ENCODE measurements around the gene FGF23. TPM values are rescaled to one million over a fixed set of nuclear protein-coding genes. Genes with fewer than 3 reads are reported as not detected.

FGF23 gene
- total RNA-seq: under 1 TPM in 4 of 10 donors, not detected in 6; 0.11 to 0.76 (median 0.23) TPM
- polyA plus RNA-seq: under 1 TPM in 1 of 2 donors, not detected in 1; 0.01 TPM
- long read RNA-seq, donor 1: 0 reads
- long read RNA-seq, donor 2: 0 reads
- long read RNA-seq, donor 3: 0 reads

- intact Hi-C loops (cut with DNase I): no loop called here
- Histone ChIP-seq H3K4me1 (no peaks in the 10 kb centered on the region), H3K4me3 (peak within 1 kb of the TSS in 1 of 10 donors; percentile 31), H3K36me3 (no peaks in the 10 kb centered on the region), H3K27me3 (peaks cover 0 to 27% (median 6%) of the 10 kb centered on the region in 7 donors), H3K9me3 (no peaks in the 10 kb centered on the region), H3K27ac (no peak within 1 kb of the TSS)
- DNase-seq (peak; percentile 17 to 31), ATAC-seq (peak in 7 of 8 donors; percentile 29 to 90 (median 71))
- 9 to 10% methylated on average over 7 of the region's 7 CpGs for WGBS, 2 donors
- TF ChIP-seq, protein P1, sequence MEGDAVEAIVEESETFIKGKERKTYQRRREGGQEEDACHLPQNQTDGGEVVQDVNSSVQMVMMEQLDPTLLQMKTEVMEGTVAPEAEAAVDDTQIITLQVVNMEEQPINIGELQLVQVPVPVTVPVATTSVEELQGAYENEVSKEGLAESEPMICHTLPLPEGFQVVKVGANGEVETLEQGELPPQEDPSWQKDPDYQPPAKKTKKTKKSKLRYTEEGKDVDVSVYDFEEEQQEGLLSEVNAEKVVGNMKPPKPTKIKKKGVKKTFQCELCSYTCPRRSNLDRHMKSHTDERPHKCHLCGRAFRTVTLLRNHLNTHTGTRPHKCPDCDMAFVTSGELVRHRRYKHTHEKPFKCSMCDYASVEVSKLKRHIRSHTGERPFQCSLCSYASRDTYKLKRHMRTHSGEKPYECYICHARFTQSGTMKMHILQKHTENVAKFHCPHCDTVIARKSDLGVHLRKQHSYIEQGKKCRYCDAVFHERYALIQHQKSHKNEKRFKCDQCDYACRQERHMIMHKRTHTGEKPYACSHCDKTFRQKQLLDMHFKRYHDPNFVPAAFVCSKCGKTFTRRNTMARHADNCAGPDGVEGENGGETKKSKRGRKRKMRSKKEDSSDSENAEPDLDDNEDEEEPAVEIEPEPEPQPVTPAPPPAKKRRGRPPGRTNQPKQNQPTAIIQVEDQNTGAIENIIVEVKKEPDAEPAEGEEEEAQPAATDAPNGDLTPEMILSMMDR (IDR thresholded peaks at IDR 0.05): no peak
These were observed at the start of gene FGF23 for GRCh38 chr12:4379405-4379804. Gene FGF23 (minus strand): TSS chr12:4379712. CDS start chr12:4379582, 130 bp downstream.

GRCh38 chr12:4424422-4424821 is 44.9 kb upstream of the FGF23 start:
- Histone ChIP-seq H3K27me3 (peaks cover 0 to 4% (median 0%) of the 10 kb centered on the region in 7 donors), H3K27ac (no peak overlapping the region), H3K9me3 (no peaks in the 10 kb centered on the region), H3K4me1 (no peaks in the 10 kb centered on the region), H3K4me3 (no peak overlapping the region), H3K36me3 (no peaks in the 10 kb centered on the region)
- 47 to 57% methylated on average over 6 of the region's 6 CpGs for WGBS, 2 donors
- ATAC-seq (no peak), DNase-seq (no peak)
- TF ChIP-seq, protein P1 (IDR thresholded peaks at IDR 0.05): no peak
- intact Hi-C loops (cut with DNase I): loop anchor here in 9 of 10 donors (5.0 to 10.0 kb wide), 3 partner anchors 100 to 117 kb away; no protein-coding TSS in a partner anchor

GRCh38 chr12:4423528-4424195 is 44.1 kb upstream of the FGF23 start:
- intact Hi-C loops (cut with DNase I): loop anchor here in 9 of 10 donors (5.0 to 10.0 kb wide), 3 partner anchors 101 to 116 kb away; no protein-coding TSS in a partner anchor
- DNase-seq (no peak), ATAC-seq (no peak)
- Histone ChIP-seq H3K4me1 (no peaks in the 10 kb centered on the region), H3K9me3 (no peaks in the 10 kb centered on the region), H3K4me3 (no peak overlapping the region), H3K36me3 (no peaks in the 10 kb centered on the region), H3K27me3 (peaks cover 0 to 8% (median 0%) of the 10 kb centered on the region in 7 donors), H3K27ac (no peak overlapping the region)
- WGBS, 2 donors: 86 to 90% methylated on average over 11 of the region's 11 CpGs
- TF ChIP-seq, protein P1 (IDR thresholded peaks at IDR 0.05): no peak

GRCh38 chr12:4422985-4423384 is 43.5 kb upstream of the FGF23 start:
- Histone ChIP-seq H3K27me3 (peaks cover 0 to 11% (median under 1%) of the 10 kb centered on the region in 7 donors), H3K27ac (no peak overlapping the region), H3K4me1 (peaks cover 0 to under 1% (median 0%) of the 10 kb centered on the region in 9 donors), H3K9me3 (no peaks in the 10 kb centered on the region), H3K36me3 (no peaks in the 10 kb centered on the region), H3K4me3 (no peak overlapping the region)
- DNase-seq (no peak), ATAC-seq (no peak)
- intact Hi-C loops (cut with DNase I): loop anchor here in 9 of 10 donors (5.0 to 10.0 kb wide), 3 partner anchors 102 to 116 kb away; no protein-coding TSS in a partner anchor
- 95 to 96% methylated on average over 9 of the region's 9 CpGs for WGBS, 2 donors
- TF ChIP-seq, protein P1 (IDR thresholded peaks at IDR 0.05): no peak
